ENCODE measurements around the gene PCNT. TPM values are rescaled to one million over a fixed set of nuclear protein-coding genes. Genes with fewer than 3 reads are reported as not detected.

The PCNT gene
- total and polyA plus RNA-seq, 2 donors (not counting 1 experiment from before 2014, with no cell fraction given), result 20.3 to 58.1 TPM

GRCh38 chr21:46340998-46341397 lies 17.0 kb downstream of the PCNT start:
- intact Hi-C loops (cut with micrococcal nuclease), result no loop called here
- ChIA-PET POLR2A (no interaction called here), CTCF (no interaction called here)
- Histone ChIP-seq H3K27me3 (replicated peaks in 1 of 4; ENCODE audit: control extremely low read depth in 1 of 4, control insufficient read depth in 3 of 4, insufficient read depth in 4 of 4, low read length in 3 of 4) (no peaks in the 10 kb centered on the region), H3K27ac (ENCODE audit: low read length in 2 of 2) (no peak overlapping the region), H3K4me2 (replicated peaks; ENCODE audit: low read depth, low read length, poor library complexity, severe bottlenecking) (no peak overlapping the region), H3K9me3 (ENCODE audit: control extremely low read depth in 1 of 3, control insufficient read depth in 2 of 3, insufficient read depth in 1 of 3, low read length in 2 of 3) (no peaks in the 10 kb centered on the region), H3K79me2 (ENCODE audit: control insufficient read depth, insufficient read depth, low read length) (peaks cover 50% of the 10 kb centered on the region), H3K4me3 (ENCODE audit: control extremely low read depth in 1 of 5, extremely low read depth in 1 of 5, insufficient read depth in 1 of 5, low read depth in 2 of 5, low read length in 4 of 5) (no peak overlapping the region), H2AFZ (ENCODE audit: insufficient read depth, low read depth, low read length, poor library complexity, severe bottlenecking) (no peak overlapping the region), H3K9ac (ENCODE audit: low read length) (no peak overlapping the region), H4K20me1 (ENCODE audit: control insufficient read depth, insufficient read depth, low read length, poor library complexity, severe bottlenecking) (no peaks in the 10 kb centered on the region), H3K4me1 (ENCODE audit: control insufficient read depth in 2 of 2, insufficient read depth in 2 of 2, low read length in 2 of 2) (no peaks in the 10 kb centered on the region), H3K36me3 (replicated peaks in 1 of 2; ENCODE audit: control extremely low read depth in 1 of 2, control insufficient read depth in 1 of 2, extremely low read depth in 1 of 2, insufficient read depth in 2 of 2, low read length in 1 of 2) (peaks cover 2 to 27% of the 10 kb centered on the region in 2 experiments)
- H3K4me3 Mint-ChIP-seq, result no peak overlapping the region
- no peak overlapping the region for H3K27ac Mint-ChIP-seq
- no peak for ATAC-seq (ENCODE audit: low read depth)
- no peak for DNase-seq
- no peaks in the 10 kb centered on the region for H3K9me3 Mint-ChIP-seq (ENCODE audit: insufficient read depth)
- H3K27me3 Mint-ChIP-seq, result no peaks in the 10 kb centered on the region
- WGBS (ENCODE audit: insufficient coverage), result 96% methylated on average over 6 of the region's 8 CpGs
- H3K4me1 Mint-ChIP-seq, result no peaks in the 10 kb centered on the region
- TF ChIP-seq EZH2 (IDR thresholded peaks at IDR 0.05; ENCODE audit: borderline replicate concordance, insufficient read depth, low read depth, low read length, poor library complexity, severe bottlenecking), result no peak

GRCh38 chr21:46344219-46344915 lies 20.4 kb downstream of the PCNT start:
- Mint-ChIP-seq H3K9me3 (ENCODE audit: insufficient read depth) (no peaks in the 10 kb centered on the region), H3K27ac (no peak overlapping the region), H3K4me1 (no peaks in the 10 kb centered on the region), H3K27me3 (no peaks in the 10 kb centered on the region), H3K4me3 (no peak overlapping the region)
- H3K4me1 ChIP-seq (ENCODE audit: control insufficient read depth in 2 of 2, insufficient read depth in 2 of 2, low read length in 2 of 2), result no peaks in the 10 kb centered on the region
- DNase-seq (no peak), ATAC-seq (ENCODE audit: low read depth) (no peak)
- H4K20me1 ChIP-seq (ENCODE audit: control insufficient read depth, insufficient read depth, low read length, poor library complexity, severe bottlenecking), result no peaks in the 10 kb centered on the region
- ChIA-PET POLR2A (no interaction called here), CTCF (no interaction called here)
- intact Hi-C loops (cut with micrococcal nuclease), result no loop called here
- 96% methylated on average over 19 of the region's 20 CpGs for WGBS (ENCODE audit: insufficient coverage)
- no peak overlapping the region for H3K27ac ChIP-seq (ENCODE audit: low read length in 2 of 2)
- H2AFZ ChIP-seq (ENCODE audit: insufficient read depth, low read depth, low read length, poor library complexity, severe bottlenecking), result no peak overlapping the region
- H3K9me3 ChIP-seq (ENCODE audit: control extremely low read depth in 1 of 3, control insufficient read depth in 2 of 3, insufficient read depth in 1 of 3, low read length in 2 of 3), result no peaks in the 10 kb centered on the region
- H3K9ac ChIP-seq (ENCODE audit: low read length), result no peak overlapping the region
- no peak overlapping the region for H3K4me2 ChIP-seq (replicated peaks; ENCODE audit: low read depth, low read length, poor library complexity, severe bottlenecking)
- no peak for TF ChIP-seq EZH2 (IDR thresholded peaks at IDR 0.05; ENCODE audit: borderline replicate concordance, insufficient read depth, low read depth, low read length, poor library complexity, severe bottlenecking)
- no peak for TF ChIP-seq CTCF (IDR thresholded peaks at IDR 0.05)
- H3K79me2 ChIP-seq (ENCODE audit: control insufficient read depth, insufficient read depth, low read length), result peaks cover 47% of the 10 kb centered on the region
- H3K27me3 ChIP-seq (replicated peaks in 1 of 4; ENCODE audit: control extremely low read depth in 1 of 4, control insufficient read depth in 3 of 4, insufficient read depth in 4 of 4, low read length in 3 of 4), result no peaks in the 10 kb centered on the region
- H3K4me3 ChIP-seq (ENCODE audit: control extremely low read depth in 1 of 5, extremely low read depth in 1 of 5, insufficient read depth in 1 of 5, low read depth in 2 of 5, low read length in 4 of 5), result no peak overlapping the region
- H3K36me3 ChIP-seq (replicated peaks in 1 of 2; ENCODE audit: control extremely low read depth in 1 of 2, control insufficient read depth in 1 of 2, extremely low read depth in 1 of 2, insufficient read depth in 2 of 2, low read length in 1 of 2), result peaks cover 0 to 38% of the 10 kb centered on the region in 2 experiments

Data from B cell (primary cell).